ENCODE data around the gene ROR1.

GRCh38 chr1:64139877-64140276, 366.1 kb downstream of the ROR1 start:
- TF ChIP-seq, protein P1, sequence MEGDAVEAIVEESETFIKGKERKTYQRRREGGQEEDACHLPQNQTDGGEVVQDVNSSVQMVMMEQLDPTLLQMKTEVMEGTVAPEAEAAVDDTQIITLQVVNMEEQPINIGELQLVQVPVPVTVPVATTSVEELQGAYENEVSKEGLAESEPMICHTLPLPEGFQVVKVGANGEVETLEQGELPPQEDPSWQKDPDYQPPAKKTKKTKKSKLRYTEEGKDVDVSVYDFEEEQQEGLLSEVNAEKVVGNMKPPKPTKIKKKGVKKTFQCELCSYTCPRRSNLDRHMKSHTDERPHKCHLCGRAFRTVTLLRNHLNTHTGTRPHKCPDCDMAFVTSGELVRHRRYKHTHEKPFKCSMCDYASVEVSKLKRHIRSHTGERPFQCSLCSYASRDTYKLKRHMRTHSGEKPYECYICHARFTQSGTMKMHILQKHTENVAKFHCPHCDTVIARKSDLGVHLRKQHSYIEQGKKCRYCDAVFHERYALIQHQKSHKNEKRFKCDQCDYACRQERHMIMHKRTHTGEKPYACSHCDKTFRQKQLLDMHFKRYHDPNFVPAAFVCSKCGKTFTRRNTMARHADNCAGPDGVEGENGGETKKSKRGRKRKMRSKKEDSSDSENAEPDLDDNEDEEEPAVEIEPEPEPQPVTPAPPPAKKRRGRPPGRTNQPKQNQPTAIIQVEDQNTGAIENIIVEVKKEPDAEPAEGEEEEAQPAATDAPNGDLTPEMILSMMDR (IDR thresholded peaks at IDR 0.05): no peak
- no peak for TF ChIP-seq EP300 (IDR thresholded peaks at IDR 0.05)
- TF ChIP-seq POLR2A (IDR thresholded peaks at IDR 0.05): no peak
